ENCODE measurements around the gene ADGRV1.

GRCh38 chr5:90550963-90551362, 7.6 kb upstream of the ADGRV1 start:
- TF ChIP-seq CTCF (IDR thresholded peaks at IDR 0.05; ENCODE audit: insufficient read depth, low read length, poor library complexity, severe bottlenecking) (no peak), EZH2phosphoT487 (conservative IDR thresholded peaks at IDR 0.05; ENCODE audit: low read length) (no peak)

Data from SU-DHL-6 (cell line).